ENCODE results near the gene CLIP1.
"Not testable (repeated sequence)": the region's sequence is repeated elsewhere in the genome, so short reads cannot be mapped to it uniquely, and the experiment has no call there.

CLIP1 gene

DNA sequence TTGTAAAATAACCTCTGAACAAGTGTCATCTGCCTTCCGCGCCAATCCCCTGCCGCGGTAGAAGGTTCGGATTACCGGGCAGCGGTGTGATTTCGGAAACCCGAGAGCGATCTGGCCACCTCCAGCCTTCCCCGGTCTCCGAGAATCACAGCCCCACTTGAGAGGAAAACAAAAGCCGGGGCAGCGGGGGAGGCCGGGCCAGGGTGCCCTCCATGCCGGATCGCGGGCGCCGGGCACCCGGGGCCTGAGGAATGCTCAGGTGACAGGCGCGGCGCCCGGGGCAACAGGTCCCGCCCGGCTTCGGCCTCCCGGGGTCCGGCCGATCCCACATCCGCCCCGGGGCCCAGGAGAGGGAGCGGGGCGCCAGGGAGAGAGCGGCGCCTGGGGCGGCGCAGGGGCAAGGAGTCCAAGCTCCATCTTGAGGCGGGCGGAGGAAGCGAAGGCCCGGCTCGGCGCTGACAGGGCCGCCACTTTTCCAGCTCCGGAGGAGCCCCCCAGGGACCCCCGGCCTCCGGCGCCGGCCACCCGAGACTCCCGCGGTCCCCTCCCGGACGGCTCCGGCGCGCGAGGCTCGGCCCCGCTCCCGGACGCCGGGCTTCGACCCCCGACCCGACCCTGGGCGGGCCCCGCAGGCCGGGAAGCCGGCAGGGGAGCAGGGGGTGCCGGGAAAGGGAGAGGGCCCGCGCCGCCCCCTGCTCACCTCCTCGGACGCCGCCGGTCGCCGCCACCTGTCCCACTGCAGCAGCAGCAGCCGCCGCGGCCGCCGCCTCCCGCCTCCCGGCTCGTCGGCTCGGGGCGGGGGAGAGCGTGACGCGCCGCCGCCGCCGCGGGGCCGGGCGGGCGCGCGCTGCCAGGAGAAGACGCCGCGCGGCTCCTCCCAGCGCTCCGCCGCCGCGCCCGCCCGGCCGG is at the start of gene CLIP1:
CLIP1 (minus strand) TSS at position 849 of the 909 bp plus-strand sequence. CDS start 42,217 bp downstream, outside the sequence.
- DNase-seq = peak; percentile 71

DNA sequence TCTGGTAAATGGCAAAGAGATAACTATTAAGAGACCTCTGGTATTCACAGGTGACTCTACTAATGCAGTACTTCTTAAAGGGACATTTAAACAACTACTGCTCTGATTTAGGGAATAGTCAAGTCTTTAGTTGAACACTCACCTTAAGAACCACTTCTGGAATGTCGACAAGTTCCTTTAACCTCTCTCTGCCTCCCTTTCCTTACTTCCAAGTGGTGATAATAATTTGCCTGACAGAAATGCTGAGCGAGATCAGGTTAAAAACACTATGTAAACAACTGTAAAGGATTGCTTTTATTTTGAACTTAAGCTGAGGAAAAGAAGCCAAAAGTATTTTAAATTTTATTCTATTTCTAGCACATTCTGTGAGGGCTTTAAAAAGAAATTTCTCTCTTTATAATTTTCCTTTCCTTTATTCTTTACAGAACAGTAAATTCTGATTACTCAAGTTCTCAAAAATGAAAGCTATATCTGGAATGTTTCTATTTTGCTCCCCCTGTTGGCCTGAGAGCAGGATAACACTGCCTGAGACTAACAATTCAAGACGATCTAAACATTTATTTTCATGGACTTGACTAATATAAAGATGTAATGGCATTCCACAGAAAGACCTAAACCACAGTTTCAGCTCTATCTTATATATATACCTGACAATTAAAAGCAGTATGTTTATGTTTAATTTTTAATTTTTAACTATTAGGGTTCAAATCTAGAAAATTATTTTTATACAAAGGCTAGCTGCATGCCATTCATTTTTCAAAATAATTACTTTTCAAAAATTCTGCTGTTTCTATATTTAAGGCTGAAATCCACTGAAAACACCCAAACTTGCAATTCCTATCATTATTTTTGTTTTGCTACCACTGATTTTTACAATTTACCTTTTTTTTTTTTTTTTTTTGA is 49.1 kb upstream of the CLIP1 start:
- ATAC-seq (no peak), DNase-seq (no peak)

More for the DNA sequence above, at the start of gene CLIP1:
- ATAC-seq = peak; percentile 80

DNA sequence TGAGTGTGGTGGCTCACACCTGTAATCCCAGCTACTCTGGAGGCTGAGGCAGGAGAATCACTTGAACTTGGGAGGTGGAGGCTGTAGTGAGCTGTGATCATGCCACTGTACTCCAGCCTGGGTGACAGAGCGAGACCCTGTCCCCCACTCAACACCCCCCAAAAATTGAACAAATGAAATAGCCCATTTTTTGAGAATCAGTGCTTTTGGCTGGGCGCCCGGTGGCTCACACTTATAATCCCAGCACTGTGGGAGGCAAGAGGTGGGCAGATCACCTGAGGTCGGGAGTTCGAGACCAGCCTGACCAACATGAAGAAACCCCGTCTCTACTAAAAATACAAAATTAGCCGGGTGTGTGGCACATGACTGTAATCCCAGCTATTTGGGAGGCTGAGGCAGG is 48.1 kb upstream of the CLIP1 start:
- not testable (repeated sequence) for ATAC-seq, DNase-seq

DNA sequence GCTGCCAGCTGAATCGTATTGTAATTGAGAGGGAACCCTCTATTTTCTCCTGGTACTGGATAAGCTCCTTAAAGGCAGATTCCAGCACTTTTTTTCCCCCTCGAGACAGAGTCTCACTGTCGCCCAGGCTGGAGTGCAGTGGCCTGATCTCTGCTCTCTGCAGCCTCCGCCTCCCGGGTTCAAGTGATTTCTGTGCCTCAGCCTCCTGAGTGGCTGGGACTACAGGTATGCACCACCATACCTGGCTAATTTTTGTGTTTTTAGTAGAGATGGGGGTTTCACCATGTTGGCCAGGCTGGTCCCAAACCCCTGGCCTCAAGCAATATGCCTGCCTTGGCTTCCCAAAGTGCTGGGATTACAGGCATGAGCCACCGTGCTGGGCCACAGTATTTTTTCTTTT is 47.4 kb upstream of the CLIP1 start:
- ATAC-seq = not testable (repeated sequence)

DNA sequence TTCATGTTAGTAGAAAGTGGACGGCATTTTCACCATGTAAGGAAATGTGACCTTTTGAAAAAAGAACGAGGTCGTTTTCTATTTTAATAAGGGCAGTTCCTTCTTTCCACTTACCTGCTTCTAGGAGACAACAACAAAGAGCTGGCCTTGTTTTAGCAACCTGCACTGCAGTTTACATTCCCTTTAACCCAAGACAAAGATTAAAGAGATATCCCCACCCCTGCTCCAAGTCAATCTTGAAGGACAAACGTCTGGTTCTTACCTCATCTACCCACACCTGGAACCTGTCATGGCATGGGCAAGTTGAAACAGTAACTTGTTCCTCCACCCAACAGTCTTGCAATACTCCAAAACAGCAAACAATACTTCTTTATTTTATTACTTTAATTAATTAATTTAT is 45.5 kb upstream of the CLIP1 start:
- DNase-seq (no peak), ATAC-seq (no peak)

More for the DNA sequence above, 47.4 kb upstream of the CLIP1 start:
- DNase-seq = not testable (repeated sequence)

DNA sequence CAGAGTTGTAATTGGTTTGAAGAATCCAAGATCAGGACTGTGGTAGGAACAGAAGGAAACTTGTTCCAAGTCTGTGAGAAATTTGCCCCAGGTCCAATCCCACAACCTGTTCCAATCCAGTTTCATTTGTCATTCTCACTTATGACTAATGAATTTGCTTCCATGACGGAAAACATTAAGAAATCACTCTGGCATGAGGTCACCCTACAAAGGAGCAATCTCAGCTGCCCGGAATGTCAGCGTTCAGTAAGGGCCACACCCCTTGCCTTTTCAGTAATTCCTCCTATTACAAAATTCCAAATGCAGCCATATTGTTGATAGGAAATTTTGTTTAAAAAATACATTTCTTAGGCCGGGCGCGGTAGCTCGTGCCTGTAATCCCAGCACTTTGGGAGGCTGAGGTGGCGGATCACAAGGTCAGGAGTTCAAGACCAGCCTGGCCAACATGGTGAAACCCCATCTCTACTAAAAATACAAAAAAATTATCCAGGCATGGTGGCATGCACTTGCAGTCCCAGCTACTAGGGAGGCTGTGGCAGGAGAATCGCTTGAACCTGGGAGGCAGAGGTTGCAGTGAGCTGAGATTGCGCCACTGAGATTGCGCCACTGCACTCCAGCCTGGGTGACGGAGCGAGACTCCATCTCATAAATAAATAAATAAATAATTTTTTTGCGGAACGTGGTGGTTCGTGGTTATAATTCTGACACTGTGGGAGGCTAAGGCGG is 42.0 kb upstream of the CLIP1 start:
- DNase-seq, ATAC-seq: not testable (repeated sequence)

DNA sequence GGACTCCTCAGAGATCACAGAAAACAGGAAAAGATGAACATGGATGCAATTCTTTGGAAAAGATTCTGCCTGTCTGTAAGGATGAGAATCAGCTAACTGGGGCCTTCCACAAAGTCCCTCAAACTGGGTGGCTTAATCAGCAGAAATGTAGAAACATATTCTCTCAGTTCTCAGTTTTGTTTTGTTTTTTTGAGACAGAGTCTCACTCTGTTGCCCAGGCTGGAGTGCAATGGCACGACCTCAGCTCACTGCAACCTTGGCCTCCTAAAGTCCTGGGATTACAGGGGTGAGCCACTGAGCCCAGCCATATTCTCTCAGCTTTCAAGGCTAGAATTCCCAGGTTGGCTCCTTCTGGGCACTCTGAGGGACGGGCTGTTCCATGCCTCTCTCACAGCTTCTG is 38.2 kb upstream of the CLIP1 start:
- DNase-seq = no peak
- ATAC-seq = no peak

DNA sequence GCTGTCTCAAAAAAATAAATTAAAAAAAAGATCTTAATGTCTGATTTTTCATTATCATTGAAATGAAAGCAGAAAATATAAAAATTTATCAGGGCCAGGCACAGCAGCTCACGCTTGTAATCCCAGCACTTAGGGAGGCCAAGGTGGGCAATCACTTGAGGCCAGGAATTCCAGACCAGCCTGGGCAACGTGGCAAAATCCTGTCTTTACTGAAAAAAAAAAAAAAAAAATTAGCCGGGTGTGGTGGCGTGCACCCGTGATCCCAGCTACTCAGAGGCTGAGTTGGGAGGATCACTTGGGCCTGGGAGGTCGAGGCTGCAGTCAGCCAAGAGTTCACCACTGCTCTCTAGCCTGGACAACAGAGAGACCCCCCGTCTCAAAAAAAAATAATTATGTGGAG is 37.6 kb upstream of the CLIP1 start:
- ATAC-seq = no peak

DNA sequence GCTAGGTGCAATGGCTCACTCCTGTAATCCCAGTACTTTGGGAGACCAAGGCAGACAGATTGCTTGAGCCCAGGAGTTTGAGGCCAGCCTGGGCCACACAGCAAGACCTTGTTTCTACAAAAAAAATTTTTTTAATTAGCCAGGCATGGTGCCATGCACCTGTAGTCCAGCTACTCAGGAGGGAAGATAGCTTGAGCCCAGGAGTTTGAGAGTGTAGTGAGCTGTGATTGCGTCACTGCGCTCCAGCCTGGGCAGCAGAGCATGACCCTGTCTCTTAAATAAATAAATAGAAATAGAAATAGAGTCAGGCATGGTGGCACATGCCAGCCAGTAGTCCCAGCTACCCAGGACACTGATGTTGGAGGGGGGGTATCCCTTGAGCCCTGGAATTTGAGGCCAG is 36.7 kb upstream of the CLIP1 start:
- ATAC-seq = no peak
- DNase-seq = no peak

More for the DNA sequence above, 37.6 kb upstream of the CLIP1 start:
- DNase-seq = no peak

DNA sequence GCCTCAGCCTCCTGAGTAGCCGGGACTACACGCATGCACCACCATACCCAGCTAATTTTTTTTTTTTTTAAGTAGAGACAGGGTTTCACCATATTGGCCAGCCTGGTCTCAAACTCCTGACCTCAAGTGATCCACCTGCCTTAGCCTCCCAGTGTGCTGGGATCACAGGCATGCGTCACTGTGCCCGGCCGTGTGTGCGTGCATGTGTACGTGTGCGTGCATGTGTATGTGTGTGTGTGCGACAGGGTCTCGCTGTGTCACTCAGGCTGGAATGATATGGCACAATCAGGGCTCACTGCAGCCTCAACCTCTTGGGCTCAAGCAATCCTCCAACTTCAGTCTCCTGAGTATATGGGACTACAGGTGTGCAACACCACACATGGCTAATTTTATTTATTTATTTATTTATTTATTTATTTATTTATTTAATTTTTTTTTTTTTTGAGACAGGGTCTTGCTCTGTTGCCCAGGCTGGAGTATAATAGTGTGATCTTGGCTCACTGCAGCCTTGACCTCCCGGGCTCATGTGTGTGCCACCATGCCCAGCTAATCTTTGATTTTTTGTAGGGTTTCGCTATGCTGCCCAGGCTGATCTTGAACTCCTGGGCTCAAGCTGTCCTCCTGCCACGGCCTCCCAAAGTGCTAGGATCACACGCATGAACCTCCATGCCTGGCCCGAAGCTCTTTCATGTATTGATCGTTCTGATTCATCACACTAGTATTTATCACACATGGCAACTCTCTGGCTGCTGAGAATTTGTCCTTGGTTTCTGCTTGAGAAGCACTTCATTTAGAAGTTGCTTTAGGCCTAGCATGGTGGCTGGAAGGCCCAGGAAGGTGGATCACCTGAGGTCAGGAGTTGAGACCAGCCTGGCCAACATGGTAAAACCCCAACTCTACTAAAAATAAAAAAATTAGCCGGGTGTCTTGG is 35.9 kb upstream of the CLIP1 start:
- DNase-seq (no peak), ATAC-seq (no peak)

DNA sequence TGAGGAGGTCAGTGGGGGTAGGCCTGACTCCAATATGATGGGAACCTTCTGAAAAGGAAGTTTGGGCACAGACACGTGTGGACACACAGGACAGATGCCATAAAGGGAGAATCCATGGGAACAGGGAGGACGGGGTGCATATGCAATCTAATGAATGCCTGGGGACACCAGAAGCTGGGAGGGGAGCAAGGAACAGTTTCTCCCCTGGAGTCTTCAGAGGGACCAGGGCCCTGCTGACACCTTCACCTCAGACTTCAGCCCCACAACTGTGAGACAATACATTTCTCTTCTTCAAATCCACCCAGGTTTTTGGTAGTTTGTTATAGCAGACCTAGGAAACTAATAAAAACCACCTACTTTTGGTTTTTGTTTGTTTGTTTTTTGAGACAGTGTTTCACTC is 35.2 kb upstream of the CLIP1 start:
- no peak for ATAC-seq
- no peak for DNase-seq

DNA sequence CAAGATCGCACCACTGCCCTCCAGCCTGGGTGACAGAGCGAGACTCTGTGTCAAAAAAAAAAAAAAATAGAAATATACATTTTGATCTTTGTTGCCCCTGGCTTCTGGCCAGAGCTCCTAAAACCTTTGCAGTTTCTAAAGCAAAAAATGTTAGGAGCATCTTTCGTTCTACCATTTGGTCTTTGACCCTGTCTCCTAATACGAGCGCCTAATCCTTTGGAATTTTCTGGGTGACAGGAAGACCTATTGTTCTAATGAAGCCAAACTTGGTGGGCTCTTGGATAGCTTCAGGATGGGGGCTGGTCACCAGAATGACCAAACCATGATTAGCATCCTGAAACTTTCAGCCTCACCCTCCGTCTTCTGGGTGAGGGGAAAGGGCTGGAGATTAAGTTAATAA is 32.3 kb upstream of the CLIP1 start:
- ATAC-seq = no peak
- no peak for DNase-seq

DNA sequence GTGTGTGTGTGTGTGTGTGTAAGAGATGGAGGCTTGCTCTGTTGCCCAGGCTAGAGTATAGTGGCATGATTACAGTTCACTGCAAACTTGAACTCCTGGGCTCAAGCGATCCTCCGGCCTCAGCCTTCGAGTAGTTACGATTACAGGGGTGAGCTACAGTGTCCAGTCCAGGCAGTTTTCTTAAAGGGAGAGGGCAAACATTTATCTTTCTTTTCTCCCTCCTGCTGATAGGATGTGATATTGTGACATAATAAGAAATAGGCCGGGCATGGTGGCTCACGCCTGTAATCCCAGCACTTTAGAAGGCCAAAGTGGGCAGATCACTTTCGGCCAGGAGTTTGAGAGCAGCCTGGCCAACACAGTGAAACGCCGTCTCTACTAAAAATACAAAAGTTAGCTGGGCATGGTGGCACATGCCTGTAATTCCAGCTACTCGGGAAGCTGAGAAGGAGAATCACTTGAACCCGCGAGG is 31.8 kb upstream of the CLIP1 start:
- DNase-seq (no peak), ATAC-seq (no peak)

DNA sequence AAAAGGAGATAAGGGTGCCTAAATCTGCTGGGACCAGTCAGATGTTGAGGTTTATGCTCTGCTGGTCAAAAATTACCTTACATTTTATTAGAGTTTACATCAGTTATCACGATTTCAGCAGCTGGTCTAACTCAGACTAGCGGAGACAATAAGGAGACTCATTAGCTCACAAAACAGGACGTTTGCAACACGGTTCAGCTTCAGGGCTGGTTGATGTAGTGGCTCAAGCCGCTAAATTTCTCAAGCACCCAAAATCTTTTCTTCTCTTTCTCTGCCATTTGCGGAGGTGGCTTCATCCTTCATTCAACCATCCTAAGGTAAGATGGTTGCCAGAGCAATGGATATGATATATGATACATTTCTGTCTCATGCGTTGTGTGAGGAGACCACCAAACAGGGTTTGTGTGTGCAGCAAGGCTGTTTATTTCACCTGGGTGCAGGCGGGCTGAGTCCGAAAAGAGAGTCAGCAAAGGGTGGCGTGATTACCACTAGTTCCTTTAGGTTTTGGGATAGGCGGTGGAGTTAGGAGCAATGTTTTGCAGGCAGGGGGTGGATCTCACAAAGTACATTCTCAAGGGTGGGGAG is 30.3 kb upstream of the CLIP1 start:
- DNase-seq (no peak), ATAC-seq (no peak)

DNA sequence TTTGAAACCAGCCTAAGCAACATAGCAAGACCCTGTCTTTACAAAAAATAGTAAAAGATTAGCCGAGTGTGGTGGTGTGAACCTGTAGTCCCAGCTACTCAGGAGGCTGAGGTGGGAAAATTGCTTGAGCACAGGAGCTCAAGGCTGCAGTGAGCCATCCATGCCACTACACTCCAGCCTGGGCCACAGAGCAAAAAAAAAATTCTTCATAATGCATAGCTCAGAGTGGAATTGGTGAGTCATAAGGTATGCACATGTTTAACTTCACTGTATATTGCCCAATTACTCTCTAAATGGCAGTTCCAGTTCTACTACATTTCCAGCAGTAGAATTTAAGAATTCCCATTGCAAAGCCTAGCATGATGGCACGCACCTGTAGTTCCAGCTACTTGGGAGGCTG is 26.8 kb upstream of the CLIP1 start:
- peak; percentile 50 for ATAC-seq
- DNase-seq = peak; percentile 11

DNA sequence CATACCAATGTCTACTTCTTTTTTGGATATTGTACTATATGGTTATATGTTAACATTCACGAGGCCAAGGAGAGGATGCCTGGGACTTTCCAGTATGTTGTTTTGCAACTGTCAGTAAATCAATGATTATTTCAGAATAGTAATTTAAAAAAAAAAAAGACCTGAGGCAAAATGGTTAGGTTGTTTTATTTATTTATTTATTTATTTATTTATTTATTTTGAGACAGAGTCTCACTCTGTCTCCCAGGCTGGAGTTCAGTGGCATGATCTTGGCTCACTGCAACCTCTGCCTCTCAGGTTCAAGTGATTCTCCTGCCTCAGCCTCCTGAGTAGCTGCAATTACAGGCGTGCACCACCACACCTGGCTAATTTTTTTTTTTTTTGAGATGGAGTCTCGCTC is 25.4 kb upstream of the CLIP1 start:
- ATAC-seq, DNase-seq: not testable (repeated sequence)

DNA sequence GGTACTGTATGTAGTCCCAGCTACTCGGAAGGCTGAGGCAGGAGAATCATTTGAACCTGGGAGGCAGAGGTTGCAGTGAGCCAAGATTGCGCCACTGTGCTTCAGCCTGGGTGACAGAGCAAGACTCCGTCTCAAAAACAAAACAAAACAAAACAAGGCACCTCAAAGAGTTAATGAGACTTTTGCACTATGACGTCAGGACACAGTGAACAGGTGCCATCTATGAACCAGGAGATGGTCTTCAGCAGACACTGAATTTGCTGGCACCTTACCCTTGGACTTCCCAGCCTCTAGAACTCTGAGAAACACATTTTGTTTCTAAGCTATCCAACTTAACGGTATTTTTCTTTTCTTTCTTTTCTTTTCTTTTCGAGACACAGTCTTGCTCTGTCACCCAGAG is 23.9 kb upstream of the CLIP1 start:
- ATAC-seq = not testable (repeated sequence)

DNA sequence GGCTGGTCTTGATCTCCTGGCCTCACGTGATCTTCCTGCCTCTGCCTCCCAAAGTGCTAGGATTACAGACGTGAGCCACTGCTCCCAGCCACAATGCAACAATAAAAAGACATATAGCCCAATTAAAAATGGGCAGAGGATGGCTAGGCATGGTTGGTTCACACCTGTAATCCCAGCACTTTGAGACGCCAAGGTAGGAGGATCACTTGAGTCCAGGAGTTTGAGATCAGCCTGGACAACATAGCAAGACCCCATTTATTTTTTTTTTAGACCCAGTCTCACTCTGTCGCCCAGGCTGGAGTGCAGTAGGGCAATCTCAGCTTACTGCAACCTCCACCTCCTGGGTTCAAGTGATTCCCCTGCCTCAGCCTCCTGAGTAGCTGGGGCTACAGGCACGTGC is 21.6 kb upstream of the CLIP1 start:
- DNase-seq, ATAC-seq: not testable (repeated sequence)

More for the DNA sequence above, 23.9 kb upstream of the CLIP1 start:
- not testable (repeated sequence) for DNase-seq

DNA sequence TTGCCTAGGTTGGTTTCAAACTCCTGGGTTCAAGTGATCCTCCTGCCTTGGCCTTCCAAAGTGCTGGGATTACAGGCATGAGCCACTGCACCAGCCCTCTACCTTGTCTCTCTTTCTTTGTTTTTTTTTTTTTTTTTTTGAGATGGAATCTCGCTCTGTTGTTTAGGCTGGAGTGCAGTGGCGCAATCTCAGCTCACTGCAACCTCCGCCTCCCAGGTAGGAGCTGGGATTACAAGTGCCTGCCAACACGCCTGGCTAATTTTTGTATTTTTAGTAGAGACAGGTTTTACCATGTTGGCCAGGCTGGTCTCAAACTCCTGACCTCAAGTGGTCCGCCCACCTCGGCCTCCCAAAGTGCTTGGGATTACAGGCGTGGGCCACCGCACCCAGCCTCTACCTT is 16.4 kb upstream of the CLIP1 start:
- DNase-seq, ATAC-seq: not testable (repeated sequence)

DNA sequence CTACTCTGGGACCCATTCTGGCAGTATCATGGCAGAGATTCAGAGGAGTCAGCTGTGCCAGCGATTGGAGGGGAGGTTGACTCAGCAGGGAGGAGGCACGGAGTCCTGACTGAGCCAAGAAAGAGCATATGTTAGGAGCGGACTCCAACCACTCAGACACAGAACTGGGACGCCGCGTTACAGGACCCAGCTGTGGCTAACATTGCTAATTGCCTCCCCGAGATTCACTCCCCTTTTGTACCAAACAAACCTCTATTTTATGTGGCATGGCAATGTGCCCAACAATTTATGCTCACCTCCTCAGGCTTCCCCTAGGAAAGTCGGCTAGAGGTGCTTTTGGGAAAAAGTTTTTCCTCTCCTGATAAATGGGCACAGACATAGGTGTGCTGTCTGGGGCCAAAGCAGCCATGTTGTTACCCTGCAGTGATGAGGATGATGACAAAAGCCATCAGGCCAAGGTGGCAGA is 15.2 kb upstream of the CLIP1 start:
- DNase-seq = no peak
- ATAC-seq = no peak
